22Rv1 (cell line): ENCODE data around the gene RXYLT1.

Source experiments
- CTCF ChIP-seq: fragments of 450-650 bp; IDR thresholded peaks from 2 replicates; pipeline ENCODE4 v1.5.1; 2017; ENCODE audit warnings: mild to moderate bottlenecking
- ZFX ChIP-seq: fragments of 450-650 bp; IDR thresholded peaks from 2 replicates; pipeline ENCODE4 v1.6.1; 2017; ENCODE audit warnings: antibody characterized with exemption, borderline replicate concordance

- TF ChIP-seq CTCF, result no peak
- no peak for TF ChIP-seq ZFX
Observed at GRCh38 chr12:63804746-63805145, 25.0 kb downstream of the RXYLT1 start.
